SK-N-SH treated with all-trans-retinoic acid at 6 μM for 48 hours (cell line): ENCODE data around the gene SLC25A34.

Experiments used
- ATAC-seq: fragments of 200-7000 bp; cut with Tn5 transposase; 3 replicates; pipeline ENCODE4 v1.9.1; 2020; ENCODE audit warnings: mild to moderate bottlenecking, moderate library complexity
- ARNTL ChIP-seq: fragments of 450-650 bp; formaldehyde crosslinking; IDR thresholded peaks from 2 replicates; pipeline ENCODE4 v1.5.0; 2020; ENCODE audit warnings: low read depth, mild to moderate bottlenecking, moderate library complexity, borderline replicate concordance
- BACH2 ChIP-seq: fragments of 250-450 bp; sonication (Bioruptor Pico); IDR thresholded peaks from 2 replicates; pipeline ENCODE4 v1.9.0; 2021; ENCODE audit warnings: mild to moderate bottlenecking, borderline replicate concordance
- CREB5 ChIP-seq: fragments of 250-450 bp; sonication (Bioruptor Pico); IDR thresholded peaks from 2 replicates; pipeline ENCODE4 v1.5.1; 2020; ENCODE audit warnings: low read depth, mild to moderate bottlenecking, moderate library complexity
- CSDC2 ChIP-seq: fragments of 250-450 bp; sonication (Bioruptor Pico); IDR thresholded peaks from 2 replicates; pipeline ENCODE4 v1.5.0; 2020; ENCODE audit warnings: mild to moderate bottlenecking, moderate library complexity
- ESRRG ChIP-seq: fragments of 250-450 bp; sonication (Bioruptor Pico); IDR thresholded peaks from 2 replicates; pipeline ENCODE4 v1.6.1; 2021; ENCODE audit warnings: mild to moderate bottlenecking
- GLIS3 ChIP-seq: fragments of 250-450 bp; sonication (Bioruptor Pico); IDR thresholded peaks from 2 replicates; pipeline ENCODE4 v1.5.0; 2020; ENCODE audit warnings: mild to moderate bottlenecking, moderate library complexity
- ISL1 ChIP-seq: fragments of 250-450 bp; sonication (Bioruptor Pico); IDR thresholded peaks from 2 replicates; pipeline ENCODE4 v2.1.2; 2022; ENCODE audit warnings: mild to moderate bottlenecking, moderate library complexity
- OSR1 ChIP-seq: fragments of 250-450 bp; sonication (Bioruptor Pico); IDR thresholded peaks from 2 replicates; pipeline ENCODE4 v1.8.0; 2022; ENCODE audit warnings: moderate library complexity, mild to moderate bottlenecking, inconsistent platforms
- POU6F1 ChIP-seq: fragments of 250-450 bp; sonication (Bioruptor Pico); IDR thresholded peaks from 2 replicates; pipeline ENCODE4 v1.8.0; 2021; ENCODE audit warnings: low read depth, mild to moderate bottlenecking, moderate library complexity, borderline replicate concordance
- PPARA ChIP-seq: fragments of 250-450 bp; sonication (Bioruptor Pico); IDR thresholded peaks from 2 replicates; pipeline ENCODE4 v1.5.0; 2020; ENCODE audit warnings: mild to moderate bottlenecking, borderline replicate concordance
- SNAI2 ChIP-seq: fragments of 250-450 bp; sonication (Bioruptor Pico); IDR thresholded peaks from 2 replicates; pipeline ENCODE4 v1.5.0; 2020; ENCODE audit warnings: mild to moderate bottlenecking, moderate library complexity
- TCF4 ChIP-seq: fragments of 250-450 bp; sonication (Bioruptor Pico); IDR thresholded peaks from 2 replicates; pipeline ENCODE4 v1.8.0; 2021; ENCODE audit warnings: mild to moderate bottlenecking, moderate library complexity, borderline replicate concordance
- TOX ChIP-seq: fragments of 250-450 bp; sonication (Bioruptor Pico); IDR thresholded peaks from 2 replicates; pipeline ENCODE4 v1.8.0; 2021; ENCODE audit warnings: mild to moderate bottlenecking, moderate library complexity, borderline replicate concordance
- TSHZ2 ChIP-seq: fragments of 250-450 bp; sonication (Bioruptor Pico); IDR thresholded peaks from 2 replicates; pipeline ENCODE4 v1.5.0; 2020; ENCODE audit warnings: mild to moderate bottlenecking, moderate library complexity
- ZC3H10 ChIP-seq: fragments of 250-450 bp; sonication (Bioruptor Pico); IDR thresholded peaks from 2 replicates; pipeline ENCODE4 v1.5.1; 2021; ENCODE audit warnings: mild to moderate bottlenecking, moderate library complexity
- ZFP3 ChIP-seq: fragments of 250-450 bp; sonication (Bioruptor Pico); IDR thresholded peaks from 2 replicates; pipeline ENCODE4 v1.5.0; 2020; ENCODE audit warnings: mild to moderate bottlenecking, moderate library complexity
- ZNF565 ChIP-seq: fragments of 450-650 bp; formaldehyde crosslinking; conservative IDR thresholded peaks from 2 replicates; pipeline ENCODE4 v1.5.0; 2020; ENCODE audit warnings: low read depth, mild to moderate bottlenecking, moderate library complexity
- ZNF70 ChIP-seq: fragments of 450-650 bp; formaldehyde crosslinking; IDR thresholded peaks from 2 replicates; pipeline ENCODE4 v1.5.0; 2020; ENCODE audit warnings: mild to moderate bottlenecking, moderate library complexity
- ZNF8 ChIP-seq: fragments of 450-650 bp; formaldehyde crosslinking; IDR thresholded peaks from 2 replicates; pipeline ENCODE4 v1.5.0; 2020; ENCODE audit warnings: mild to moderate bottlenecking, moderate library complexity
- TF ChIP-seq, protein P1 (sequence below): fragments of 250-450 bp; sonication (Bioruptor Pico); IDR thresholded peaks from 2 replicates; pipeline ENCODE4 v1.5.1; 2021; ENCODE audit warnings: mild to moderate bottlenecking, moderate library complexity
- TF ChIP-seq, protein P2 (sequence below): fragments of 250-450 bp; sonication (Bioruptor Pico); IDR thresholded peaks from 2 replicates; pipeline ENCODE4 v1.8.0; 2020; ENCODE audit warnings: mild to moderate bottlenecking, moderate library complexity, borderline replicate concordance

SLC25A34 gene

DNA sequence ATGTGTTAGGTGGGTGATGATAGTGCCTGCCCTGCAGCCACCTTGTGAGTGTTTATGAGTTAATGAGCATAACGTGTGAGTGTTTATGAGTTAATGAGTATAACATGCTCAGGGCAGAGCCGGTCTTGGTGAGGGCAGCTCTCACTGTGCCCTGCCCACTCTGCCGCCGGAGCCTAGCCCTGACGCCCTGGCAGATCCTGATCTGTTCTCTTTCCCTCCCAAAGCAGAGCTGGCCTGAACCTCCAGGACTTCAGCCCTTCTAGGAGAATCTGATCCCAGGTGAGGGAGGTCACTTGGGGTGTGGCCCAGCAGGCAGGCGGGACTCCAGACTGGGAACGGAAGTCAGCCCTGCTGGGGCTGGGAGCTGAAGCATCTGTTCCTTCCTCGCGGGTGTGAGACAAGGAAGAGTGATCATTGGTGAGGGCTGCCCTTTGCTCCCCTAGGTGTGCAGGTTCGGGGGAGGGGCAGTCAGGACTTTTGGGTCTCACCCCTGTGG, 28.3 kb downstream of the SLC25A34 start:
- TF ChIP-seq ZNF565 (CRISPR knock-in tag) (no peak), TSHZ2 (CRISPR knock-in tag) (no peak), ARNTL (no peak), TCF4 (CRISPR knock-in tag) (no peak), CSDC2 (no peak), POU6F1 (no peak), ZFP3 (CRISPR knock-in tag) (no peak), PPARA (no peak), CREB5 (CRISPR knock-in tag) (no peak), ZNF8 (CRISPR knock-in tag) (no peak), SNAI2 (CRISPR knock-in tag) (no peak), OSR1 (CRISPR knock-in tag) (no peak), ZC3H10 (CRISPR knock-in tag) (no peak), ESRRG (CRISPR knock-in tag) (no peak), ZNF70 (CRISPR knock-in tag) (no peak), GLIS3 (no peak), TOX (CRISPR knock-in tag) (no peak), BACH2 (CRISPR knock-in tag) (no peak)
- TF ChIP-seq, protein P1, sequence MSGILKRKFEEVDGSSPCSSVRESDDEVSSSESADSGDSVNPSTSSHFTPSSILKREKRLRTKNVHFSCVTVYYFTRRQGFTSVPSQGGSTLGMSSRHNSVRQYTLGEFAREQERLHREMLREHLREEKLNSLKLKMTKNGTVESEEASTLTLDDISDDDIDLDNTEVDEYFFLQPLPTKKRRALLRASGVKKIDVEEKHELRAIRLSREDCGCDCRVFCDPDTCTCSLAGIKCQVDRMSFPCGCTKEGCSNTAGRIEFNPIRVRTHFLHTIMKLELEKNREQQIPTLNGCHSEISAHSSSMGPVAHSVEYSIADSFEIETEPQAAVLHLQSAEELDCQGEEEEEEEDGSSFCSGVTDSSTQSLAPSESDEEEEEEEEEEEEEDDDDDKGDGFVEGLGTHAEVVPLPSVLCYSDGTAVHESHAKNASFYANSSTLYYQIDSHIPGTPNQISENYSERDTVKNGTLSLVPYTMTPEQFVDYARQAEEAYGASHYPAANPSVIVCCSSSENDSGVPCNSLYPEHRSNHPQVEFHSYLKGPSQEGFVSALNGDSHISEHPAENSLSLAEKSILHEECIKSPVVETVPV (CRISPR knock-in tag): no peak
- TF ChIP-seq, protein P2, sequence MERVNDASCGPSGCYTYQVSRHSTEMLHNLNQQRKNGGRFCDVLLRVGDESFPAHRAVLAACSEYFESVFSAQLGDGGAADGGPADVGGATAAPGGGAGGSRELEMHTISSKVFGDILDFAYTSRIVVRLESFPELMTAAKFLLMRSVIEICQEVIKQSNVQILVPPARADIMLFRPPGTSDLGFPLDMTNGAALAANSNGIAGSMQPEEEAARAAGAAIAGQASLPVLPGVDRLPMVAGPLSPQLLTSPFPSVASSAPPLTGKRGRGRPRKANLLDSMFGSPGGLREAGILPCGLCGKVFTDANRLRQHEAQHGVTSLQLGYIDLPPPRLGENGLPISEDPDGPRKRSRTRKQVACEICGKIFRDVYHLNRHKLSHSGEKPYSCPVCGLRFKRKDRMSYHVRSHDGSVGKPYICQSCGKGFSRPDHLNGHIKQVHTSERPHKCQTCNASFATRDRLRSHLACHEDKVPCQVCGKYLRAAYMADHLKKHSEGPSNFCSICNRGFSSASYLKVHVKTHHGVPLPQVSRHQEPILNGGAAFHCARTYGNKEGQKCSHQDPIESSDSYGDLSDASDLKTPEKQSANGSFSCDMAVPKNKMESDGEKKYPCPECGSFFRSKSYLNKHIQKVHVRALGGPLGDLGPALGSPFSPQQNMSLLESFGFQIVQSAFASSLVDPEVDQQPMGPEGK (CRISPR knock-in tag): no peak

GRCh38 chr1:15764890-15765289, 28.8 kb downstream of the SLC25A34 start:
- TF ChIP-seq TCF4 (CRISPR knock-in tag) (no peak), CREB5 (CRISPR knock-in tag) (no peak), TOX (CRISPR knock-in tag) (no peak), ISL1 (CRISPR knock-in tag) (no peak), ZNF565 (CRISPR knock-in tag) (no peak), PPARA (no peak), ESRRG (CRISPR knock-in tag) (no peak), BACH2 (CRISPR knock-in tag) (no peak), SNAI2 (CRISPR knock-in tag) (no peak), ZNF8 (CRISPR knock-in tag) (no peak), TSHZ2 (CRISPR knock-in tag) (no peak), GLIS3 (no peak)
- TF ChIP-seq, protein P2 (CRISPR knock-in tag): no peak
- no peak for ATAC-seq

More for the DNA sequence above, 28.3 kb downstream of the SLC25A34 start:
- ATAC-seq: no peak
